HUDEP-2 (cell line): Measurements from ENCODE around the gene GSTM3.
"Not testable (repeated sequence)": the region's sequence is repeated elsewhere in the genome, so short reads cannot be mapped to it uniquely, and the experiment has no call there.

Experiments
- DNase-seq, 76 experiments: peaks; one replicate each; lab custom pipeline; 2025; ENCODE audit not compliant: unreplicated experiment in 76 of 76; lab: John Stamatoyannopoulos, UW

Gene GSTM3

GRCh38 chr1:109708949-109709348 is 31.9 kb downstream of the GSTM3 start:
- not testable (repeated sequence) for DNase-seq

- no peak for DNase-seq
Measured at GRCh38 chr1:109705411-109705810, 35.4 kb downstream of the GSTM3 start.

GRCh38 chr1:109704173-109704572 is 36.7 kb downstream of the GSTM3 start:
- no peak for DNase-seq

GRCh38 chr1:109702940-109703339 is 37.9 kb downstream of the GSTM3 start:
- DNase-seq: not testable (repeated sequence)

GRCh38 chr1:109697861-109698260 is 43.0 kb downstream of the GSTM3 start:
- not testable (repeated sequence) for DNase-seq

- no peak for DNase-seq
Measured at GRCh38 chr1:109697066-109697465, 43.8 kb downstream of the GSTM3 start.

- DNase-seq: not testable (repeated sequence)
Measured at GRCh38 chr1:109695138-109695537, 45.7 kb downstream of the GSTM3 start.

- not testable (repeated sequence) for DNase-seq
Measured at GRCh38 chr1:109694400-109694799, 46.4 kb downstream of the GSTM3 start.

GRCh38 chr1:109691759-109692158 is 49.1 kb downstream of the GSTM3 start:
- DNase-seq: no peak

GRCh38 chr1:109689844-109690405 is 50.9 kb downstream of the GSTM3 start:
- no peak for DNase-seq

GRCh38 chr1:109687641-109688499 is 53.0 kb downstream of the GSTM3 start, which contains the start of gene GSTM1:
Gene GSTM1, plus strand, starts transcription at chr1:109687817. Its CDS starts 57 bp downstream, at chr1:109687874.
- DNase-seq: no peak

- not testable (repeated sequence) for DNase-seq
Measured at GRCh38 chr1:109687109-109687508, 53.7 kb downstream of the GSTM3 start.

- not testable (repeated sequence) for DNase-seq
Measured at GRCh38 chr1:109685890-109686289, 54.9 kb downstream of the GSTM3 start.

GRCh38 chr1:109685399-109685798 is 55.4 kb downstream of the GSTM3 start:
- DNase-seq: not testable (repeated sequence)

- DNase-seq: not testable (repeated sequence)
Measured at GRCh38 chr1:109684777-109685176, 56.1 kb downstream of the GSTM3 start.
